ENCODE measurements around the gene WBP2.

The WBP2 gene

DNA sequence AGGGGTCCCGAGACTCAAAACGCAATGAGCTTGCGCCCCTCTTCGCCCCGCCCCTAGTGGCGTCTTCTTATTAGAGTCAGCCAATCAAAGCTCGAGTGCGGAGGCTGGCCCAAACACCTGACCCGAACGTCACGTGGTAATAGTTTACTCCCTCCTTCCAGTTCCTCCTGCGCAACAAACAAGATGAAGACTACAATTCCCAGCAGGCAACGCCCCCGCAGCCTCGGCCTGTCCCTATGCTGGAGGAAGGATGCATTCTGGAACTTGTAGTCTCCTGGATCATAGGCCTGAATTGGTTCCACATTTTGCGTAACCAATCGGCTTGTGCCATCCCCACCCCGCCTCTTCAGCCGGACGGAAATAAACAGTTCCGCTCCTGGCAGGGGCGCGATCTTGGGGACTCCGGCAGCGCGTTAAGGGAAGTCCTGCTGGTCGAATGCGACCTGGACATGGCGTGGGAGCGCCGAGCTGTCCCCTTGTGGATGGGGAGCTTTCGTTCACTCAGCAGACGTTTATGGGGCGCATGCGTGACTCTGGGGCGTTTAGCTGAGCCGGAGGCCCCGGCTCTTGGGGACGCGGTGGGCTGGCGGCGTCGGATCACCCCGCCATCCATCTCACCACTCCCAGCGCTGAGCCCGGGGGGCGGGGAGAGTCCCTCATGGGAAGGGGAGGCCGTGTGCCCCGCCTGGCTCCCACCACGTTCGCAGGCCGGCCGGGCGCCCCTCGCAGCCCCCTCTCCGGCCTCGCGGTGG, at the start of gene WBP2:
WBP2 (minus strand) TSS at position 26 of the 752 bp plus-strand sequence. CDS start 38 bp downstream, outside the sequence.
- in situ Hi-C loops (cut with HindIII; ENCODE audit: low sequenced_read_pairs): no loop called here

DNA sequence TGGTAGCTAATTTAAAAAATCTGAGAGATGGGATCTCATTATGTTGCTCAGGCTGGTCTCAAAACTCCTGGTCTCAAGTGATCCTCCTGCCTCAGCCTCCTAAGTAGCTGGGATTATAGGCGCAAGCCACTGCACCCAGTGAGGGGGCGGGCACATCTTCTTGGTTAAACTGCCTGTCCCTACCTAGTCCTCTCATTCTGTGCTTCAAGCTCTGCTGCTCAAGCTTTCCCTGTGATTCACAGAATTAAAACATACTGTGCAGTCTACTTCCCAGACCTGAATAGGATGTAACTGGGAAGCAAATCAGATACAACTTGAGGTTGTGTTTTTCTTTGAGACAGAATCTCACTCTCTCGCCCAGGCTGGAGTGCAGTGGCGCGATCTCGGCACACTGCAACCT, 47.3 kb upstream of the WBP2 start:
- in situ Hi-C loops (cut with HindIII; ENCODE audit: low sequenced_read_pairs): no loop called here

DNA sequence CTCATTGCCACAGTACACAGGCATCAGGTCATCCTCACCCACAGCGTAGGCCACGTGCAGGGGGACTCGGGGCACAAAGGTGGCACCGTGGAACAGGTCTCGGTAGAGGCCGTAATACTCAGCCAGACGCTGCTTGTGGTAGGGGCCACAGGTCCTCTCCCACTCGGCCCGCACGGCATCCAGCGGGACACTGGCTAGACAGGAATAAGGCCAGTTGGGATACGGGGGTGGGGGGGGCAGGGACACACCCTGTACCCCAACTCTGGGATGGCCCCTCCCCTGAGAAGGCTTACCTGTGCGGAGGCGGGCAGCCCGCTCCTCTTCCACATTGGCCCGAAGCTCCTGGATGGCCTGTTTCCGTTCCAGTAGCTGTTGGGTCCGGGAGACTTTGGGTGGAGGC, 46.6 kb upstream of the WBP2 start:
- in situ Hi-C loops (cut with HindIII; ENCODE audit: low sequenced_read_pairs): no loop called here

DNA sequence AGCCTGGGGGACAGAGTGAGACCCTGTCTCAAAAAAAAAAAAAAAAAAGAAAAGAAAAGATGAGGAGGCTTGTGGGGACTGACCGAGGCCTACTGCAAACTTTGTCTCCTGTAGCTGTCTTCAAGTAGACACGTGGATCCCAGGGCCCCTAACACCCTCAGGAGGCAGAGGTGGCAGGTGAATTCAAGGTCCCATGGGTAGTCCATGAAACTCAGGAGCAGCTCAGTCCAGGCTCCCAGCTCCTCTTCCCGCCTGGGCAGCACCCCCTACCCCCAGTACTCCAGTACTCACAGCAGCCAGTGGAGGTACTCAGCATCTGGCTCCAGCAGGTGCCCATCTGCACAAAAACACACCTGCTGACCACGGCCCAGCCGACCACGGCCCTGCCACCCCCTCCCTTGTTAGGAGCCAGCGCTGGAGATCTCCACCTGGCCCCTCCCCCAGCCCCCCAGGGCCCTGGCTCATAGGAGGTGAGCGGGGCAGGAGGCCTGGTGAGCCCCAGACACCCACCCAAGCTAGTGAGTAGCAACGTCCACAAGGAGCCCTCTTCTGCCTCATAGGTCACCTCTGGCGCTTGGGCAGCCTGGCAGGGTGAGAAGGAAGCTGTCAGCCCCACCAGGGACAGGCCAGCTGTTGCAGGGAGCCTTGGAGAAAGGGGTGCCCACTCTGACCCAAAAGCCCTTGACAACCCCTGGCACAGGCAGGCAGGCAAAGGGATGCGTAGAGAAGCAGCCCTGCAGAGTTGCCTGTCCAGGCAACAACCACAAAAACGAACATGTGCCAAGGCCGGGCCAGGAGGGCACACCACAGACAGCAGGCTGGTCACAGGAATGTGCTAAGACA, 45.8 kb upstream of the WBP2 start:
- in situ Hi-C loops (cut with HindIII; ENCODE audit: low sequenced_read_pairs): no loop called here

DNA sequence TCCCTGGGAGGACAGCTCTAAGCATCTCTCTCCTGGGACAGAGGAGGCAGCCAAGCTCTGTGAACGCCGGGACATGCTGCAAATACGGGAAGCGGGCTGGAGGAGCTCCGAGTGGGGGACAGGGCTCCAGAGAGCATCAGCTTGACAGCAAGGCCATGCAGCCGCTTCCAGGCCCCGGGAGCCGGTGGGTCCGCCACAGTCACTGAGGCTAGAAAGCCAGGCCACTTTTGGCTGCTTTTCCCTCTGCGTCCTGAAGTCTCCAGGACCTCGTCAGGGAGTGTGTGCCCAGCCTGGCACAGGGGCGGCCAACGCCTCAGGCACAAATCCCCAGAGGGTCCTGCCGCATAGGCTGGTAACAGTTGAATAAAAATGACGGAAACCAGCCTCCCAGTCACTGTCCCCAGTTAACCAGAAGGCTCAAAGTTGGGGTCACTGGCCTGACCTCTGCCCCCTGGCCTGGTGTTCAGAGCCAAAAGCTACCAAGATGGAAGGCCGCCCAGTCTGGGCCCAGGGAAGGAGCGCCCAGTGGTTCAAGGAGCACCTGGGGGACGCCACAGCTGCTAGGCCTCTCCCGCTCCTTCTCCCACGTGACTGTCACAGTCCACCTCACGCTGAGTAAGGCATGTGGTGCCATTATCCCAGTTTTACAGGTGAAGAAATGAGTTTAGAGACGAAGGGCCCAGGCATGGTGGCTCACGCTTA, 44.8 kb upstream of the WBP2 start:
- in situ Hi-C loops (cut with HindIII; ENCODE audit: low sequenced_read_pairs): no loop called here

DNA sequence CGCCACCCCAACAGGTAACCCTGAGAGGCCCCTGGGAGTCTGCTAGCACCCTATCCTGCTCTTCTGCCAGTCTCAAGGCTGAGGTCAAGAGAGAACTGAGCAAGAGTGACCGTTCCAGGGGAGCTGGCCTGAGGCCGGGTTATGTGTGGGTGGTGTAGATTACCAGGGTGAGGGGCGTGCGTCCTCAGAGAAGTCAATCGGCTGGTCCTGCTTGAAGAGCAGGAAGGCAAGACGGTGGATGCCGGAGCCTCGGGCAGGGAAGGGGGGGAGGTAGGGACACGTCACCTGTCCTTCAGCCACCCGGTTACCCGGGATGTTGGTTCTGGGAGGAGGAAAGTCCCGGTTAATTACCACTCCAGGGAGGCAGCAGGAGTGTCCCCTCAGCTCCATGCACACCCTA, 44.2 kb upstream of the WBP2 start:
- in situ Hi-C loops (cut with HindIII; ENCODE audit: low sequenced_read_pairs): no loop called here

DNA sequence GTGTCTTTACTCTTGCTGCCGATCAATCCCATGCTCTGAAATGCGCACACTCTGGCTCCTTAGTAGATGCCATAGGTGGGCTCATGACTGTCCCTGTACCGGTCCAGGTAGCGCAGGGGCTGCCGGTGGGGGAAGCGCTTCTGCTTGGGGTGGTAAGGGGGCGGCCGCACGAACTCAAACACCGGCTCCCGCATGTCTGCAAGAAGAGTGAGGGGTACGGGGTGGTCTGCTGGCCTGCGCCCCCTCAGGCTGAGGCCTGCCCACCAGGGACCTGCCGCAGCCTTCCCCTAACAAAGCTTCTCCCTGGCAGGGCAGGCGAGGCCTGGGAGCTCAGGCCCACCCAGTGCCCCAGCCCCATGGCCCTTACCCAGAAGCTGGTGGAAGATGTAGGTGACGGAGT, 43.7 kb upstream of the WBP2 start:
- in situ Hi-C loops (cut with HindIII; ENCODE audit: low sequenced_read_pairs): no loop called here

DNA sequence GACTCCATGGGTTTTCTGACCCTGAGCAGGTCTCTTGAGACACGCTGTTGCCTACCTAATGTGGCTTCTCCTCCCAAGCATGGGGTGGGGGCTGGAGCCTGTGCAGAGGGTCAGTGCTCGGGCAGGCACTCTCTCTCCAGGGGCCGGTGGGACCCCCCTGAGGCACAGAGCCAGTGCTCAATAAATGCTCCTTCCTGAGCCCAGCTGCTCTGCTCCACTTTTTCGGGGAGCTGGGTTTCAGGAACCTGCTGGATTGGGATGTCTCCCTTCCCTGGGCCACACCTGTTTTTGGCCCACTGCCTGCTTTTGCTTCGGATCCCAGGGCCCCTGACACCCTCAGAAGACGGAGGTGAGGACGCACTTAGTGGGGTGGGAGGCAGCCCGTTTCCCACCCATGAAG, 42.9 kb upstream of the WBP2 start:
- in situ Hi-C loops (cut with HindIII; ENCODE audit: low sequenced_read_pairs): no loop called here

DNA sequence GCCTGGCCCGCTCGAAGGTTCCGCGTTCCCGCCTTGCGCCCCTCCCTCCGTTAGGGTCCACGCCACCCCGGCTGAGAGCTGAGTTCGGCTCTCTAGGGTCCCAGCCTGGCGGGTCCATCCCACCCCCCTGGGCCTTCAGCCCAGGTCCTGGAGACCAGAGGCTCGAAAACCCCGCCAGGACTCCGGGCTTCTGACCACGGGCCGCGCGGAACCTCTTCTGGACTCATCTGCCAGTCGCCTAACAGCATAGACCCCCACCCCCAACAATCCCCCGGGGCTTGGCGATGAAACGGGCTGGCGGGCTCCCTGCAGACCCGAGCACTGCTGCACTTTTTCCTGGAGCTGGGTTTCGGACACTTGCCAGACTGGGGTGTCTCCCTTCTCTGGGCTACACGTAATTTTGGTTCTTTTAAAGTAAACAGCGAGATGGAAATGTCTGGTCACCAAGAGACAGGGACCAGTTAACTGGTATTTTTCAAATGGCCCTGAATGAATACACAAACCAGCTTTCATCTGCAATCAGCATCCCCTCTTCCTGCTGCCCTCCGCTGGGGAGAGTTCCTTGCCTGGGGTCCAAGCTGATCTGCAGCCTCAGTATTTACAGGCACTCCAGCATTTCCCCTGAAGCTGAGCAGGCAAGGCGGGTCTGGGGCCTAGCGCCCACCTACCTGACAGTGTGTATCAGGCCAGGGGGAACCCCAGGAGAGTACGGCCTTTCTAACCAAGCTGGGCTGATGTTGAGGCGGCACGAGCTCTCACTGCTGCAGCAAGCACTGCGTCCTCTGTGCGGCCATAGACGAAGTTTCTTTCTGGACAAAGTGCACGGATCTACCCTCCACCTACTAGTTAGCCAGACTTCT, 42.3 kb upstream of the WBP2 start:
- in situ Hi-C loops (cut with HindIII; ENCODE audit: low sequenced_read_pairs): no loop called here

DNA sequence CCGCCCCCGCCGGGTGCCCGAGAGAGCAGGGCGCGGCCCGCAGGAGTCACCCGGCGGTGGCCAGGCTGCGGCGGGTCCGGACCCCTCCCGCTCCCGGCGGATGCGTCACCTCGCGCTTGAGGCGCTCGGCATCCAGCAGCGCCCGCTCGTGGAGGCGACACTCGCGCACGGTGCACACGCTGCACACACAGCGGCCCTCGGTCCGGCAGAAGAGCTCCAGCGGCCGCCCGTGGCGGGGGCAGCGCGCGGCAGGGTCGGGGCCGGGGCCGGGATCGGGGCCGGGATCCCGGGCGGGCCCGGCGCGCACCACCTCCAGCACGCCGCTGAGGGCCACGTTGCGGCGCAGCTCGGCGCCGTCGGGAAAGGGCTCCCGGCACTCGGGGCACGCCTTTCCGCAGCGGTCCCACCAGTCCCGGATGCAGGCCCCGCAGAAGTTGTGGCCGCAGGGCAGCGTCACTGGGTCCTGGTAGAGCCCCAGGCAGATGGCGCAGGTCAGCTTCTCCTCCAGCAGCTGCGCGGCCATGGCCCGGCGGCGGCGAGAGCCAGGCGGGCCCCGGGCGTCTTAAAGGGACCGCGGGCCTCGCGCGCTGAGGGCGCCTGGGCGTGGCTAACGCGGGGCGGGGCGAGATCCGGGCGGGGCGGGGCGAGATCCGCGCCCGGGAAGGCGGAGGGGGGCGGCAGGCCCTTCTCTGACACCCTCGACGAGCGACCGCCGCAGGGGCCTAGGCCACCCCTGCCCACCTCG, 41.5 kb upstream of the WBP2 start, which contains the start of gene TRIM65:
TRIM65 (minus strand) TSS at position 537 of the 745 bp plus-strand sequence; CDS start at position 523, 14 bp downstream.
- in situ Hi-C loops (cut with HindIII; ENCODE audit: low sequenced_read_pairs): no loop called here

DNA sequence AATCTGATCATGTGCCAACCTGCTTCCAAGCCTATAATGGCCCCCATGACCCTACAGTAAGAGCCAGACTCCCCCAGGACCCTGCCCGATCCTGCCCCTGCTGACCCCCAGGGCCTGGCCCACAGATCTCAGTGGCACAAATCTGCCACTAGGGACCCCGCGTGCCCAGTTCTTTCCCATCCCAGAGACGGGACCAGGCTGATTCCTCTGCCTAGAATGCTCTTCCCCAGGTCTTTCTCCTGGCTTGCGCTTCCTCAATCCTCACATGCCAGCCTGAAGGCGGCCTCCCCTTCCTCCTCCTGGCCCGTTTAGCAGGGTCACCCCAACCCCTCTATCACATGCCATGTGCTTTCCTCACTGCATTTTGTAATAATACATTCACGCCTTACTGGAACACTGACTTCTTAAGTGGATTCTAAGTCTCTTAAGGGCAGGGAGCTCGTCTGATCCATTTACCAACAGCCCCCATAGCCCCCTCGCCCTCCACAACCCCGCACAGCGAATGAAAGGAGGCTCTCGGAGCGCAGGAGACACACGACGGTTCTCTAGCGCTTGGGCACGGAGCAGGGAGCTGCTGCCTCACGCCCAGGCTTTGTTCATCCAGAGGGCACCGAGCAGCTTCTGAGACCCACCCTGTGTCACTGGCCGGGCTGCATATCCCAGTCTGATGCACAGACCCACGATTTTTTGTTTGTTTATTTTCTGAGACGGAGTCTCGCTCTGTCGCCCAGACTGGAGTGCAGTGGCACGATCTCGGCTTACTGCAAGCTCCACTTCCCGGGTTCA, 40.4 kb upstream of the WBP2 start:
- in situ Hi-C loops (cut with HindIII; ENCODE audit: low sequenced_read_pairs): no loop called here

DNA sequence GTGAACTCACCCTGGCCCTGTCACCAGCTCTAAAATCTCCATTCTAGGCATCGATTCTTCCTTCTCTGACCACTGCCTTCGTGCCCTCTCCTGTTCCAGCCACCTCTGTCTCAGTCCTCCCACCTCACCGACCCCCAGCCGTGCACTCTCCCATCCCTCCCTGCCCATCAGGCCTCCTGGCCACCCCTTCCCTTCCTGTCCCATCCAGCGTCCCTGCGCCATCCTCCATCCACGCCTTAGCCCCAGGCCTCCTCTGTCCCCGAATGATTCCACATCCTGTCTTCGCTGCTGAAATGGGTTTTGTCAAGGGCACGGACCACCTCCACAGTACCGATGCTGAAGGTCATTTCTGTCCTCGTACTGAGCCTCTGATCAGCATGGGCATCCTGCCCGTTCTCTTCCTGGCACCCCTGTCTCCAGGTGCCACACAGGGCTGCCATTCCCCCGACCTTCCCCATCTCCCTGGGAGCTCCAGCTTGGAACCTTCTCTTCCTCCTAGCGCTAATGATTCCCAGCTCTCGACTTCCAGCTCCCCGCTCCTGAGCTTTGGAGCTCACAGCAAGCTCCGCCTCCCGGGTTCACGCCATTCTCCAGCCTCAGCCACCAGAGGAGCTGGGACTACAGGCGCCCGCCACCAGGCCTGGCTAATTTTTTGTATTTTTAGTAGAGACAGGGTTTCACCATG, 39.1 kb upstream of the WBP2 start:
- in situ Hi-C loops (cut with HindIII; ENCODE audit: low sequenced_read_pairs): no loop called here

DNA sequence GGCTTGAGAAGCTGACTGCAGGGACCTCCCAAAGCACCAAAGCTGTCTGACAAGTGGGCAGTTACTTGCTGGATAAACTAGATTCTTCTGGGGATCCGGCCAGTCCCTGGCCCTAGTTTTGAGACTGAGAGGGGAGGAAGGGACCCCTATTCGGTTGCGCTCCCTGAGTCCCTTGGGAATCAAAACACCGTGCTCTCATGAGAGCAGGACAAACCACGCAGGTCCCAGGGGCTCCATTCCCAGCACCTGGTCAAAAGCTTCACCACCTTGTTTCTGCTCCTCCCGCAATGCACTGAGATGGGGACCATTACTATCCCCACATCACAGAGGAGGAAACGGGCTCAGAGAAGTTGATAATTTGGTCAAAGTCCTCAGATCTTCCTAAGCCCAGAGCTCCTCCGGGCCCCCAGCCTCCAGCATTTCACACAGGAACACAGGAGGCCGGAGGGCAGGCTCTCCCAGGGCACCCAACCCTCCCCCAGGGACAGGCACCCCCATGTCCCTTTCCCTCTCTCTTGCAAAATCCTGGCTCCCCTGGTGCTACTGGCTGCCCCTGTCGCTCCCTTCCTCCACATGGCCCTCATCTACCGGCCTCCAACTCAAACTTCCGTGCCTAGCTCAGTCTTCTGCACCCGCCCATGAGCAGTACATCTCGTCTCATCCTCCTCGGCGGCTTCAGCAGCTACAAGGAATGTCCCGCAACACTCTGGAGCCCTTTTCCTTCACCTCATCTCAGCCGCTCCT, 38.3 kb upstream of the WBP2 start:
- in situ Hi-C loops (cut with HindIII; ENCODE audit: low sequenced_read_pairs): no loop called here

DNA sequence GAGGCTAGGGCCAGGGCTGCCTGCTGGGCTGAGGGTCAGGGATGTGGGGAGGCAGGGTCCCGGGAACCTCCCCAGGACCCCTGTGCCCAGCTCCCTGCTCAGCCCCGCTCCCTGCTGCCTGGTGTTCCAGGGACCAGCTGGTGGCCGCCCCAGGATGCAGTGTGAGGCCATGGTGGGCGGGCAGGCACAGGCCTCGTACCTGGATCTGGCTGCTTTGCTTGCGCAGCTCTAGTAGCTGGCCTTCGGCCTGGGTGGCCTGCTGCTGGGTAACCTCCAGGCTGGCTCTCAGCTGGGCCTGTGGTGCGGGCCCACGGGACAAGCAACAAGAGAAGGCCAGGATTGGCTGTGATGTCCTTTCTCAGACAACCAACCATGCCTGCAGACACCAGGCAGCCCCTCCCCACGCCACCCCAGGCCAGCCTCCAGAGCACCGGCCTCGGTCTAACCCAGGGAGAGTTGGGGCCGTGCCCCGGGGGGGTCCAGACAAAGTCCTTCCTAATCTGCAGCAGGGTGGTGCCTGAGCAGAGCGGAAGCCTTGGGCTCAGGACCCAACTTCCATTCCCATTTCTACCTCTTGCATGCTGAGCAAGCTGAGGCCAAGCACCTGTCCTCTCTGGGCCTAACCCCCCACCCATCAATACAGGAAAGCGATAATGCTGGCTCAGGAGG, 37.6 kb upstream of the WBP2 start:
- in situ Hi-C loops (cut with HindIII; ENCODE audit: low sequenced_read_pairs): no loop called here

DNA sequence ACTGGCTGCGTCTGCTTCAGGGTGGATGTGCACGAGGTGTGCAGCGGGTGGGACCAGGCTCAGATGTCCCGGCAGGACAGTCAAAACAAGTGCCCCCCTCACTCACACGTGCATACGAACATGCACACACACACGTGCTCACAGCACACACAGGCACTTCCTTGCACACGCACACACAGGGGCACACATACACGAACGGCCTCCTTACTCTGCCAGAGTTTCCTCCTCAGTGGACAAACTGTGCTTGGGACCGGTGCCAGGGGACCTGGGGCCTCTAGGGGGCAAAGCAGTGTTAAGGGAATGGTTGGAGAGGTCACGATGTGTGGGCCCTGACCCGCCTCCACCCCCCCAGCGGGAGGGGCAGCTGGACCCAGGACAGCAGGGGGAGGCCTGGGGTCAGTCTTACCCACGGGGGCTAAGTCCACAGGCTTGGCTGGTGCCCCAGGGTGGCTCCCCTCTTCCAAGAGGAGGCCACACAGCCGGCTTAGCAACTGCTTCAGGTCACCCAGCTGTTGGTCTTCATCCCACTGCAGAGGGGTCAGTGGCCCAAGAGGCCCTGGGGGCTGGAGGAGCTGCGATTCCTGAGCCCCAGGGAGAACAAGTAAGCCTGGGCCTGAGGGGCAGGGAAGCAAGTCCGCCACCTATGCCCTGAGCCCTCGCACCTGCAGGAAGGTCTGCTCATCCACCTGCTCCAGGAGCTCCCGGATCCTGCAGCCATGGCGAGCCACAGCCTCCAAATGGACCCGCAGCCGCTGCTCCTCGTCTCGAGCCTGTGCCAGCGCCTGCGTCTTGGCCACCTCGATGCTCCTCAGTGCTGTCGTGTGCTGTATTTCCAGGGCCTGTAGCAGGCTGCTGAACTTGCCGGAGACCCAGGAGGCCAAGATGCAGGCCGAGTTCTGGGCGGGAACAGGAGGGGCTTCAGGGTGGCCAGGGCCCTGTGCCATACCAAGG, 36.7 kb upstream of the WBP2 start:
- in situ Hi-C loops (cut with HindIII; ENCODE audit: low sequenced_read_pairs): no loop called here

DNA sequence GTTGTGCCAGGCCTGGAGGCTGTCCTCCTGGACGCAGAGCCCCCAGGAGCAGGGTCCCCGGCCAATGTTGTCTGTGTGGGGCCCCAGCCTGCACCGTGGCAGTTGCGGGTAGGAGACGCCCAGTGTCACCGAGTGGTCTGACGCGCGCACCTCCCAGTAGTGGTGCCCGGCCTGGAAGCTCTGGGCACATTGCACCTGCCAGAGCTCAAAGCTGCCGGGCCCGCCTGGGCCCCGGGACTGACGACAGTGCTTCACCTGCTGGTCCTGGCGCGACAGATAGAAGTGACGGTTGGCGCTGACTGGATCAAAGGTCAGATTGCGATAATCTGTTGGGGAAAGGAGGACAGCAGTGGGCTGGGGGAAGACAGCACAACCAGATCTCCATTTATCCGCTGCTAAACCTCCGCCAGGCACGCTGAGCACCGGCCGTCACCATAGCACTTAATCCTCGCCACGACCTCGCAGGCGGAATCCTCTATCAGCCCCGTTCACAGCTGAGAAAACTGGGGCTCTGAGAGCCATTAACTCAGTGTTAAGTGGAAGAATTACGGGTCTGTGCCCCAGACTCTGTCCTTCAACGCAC, 36.0 kb upstream of the WBP2 start:
- in situ Hi-C loops (cut with HindIII; ENCODE audit: low sequenced_read_pairs): no loop called here

All from DLD1 (cell line).